Astrocyte (in vitro differentiated cells and primary cell): ENCODE data around the gene EYA2.

Source experiments
- EZH2 ChIP-seq: IDR thresholded peaks from 2 replicates; pipeline ENCODE4 v1.6.1; 2012; ENCODE audit warnings: mild to moderate bottlenecking, low read length, inconsistent platforms; ENCODE audit not compliant: insufficient read depth
- TF ChIP-seq, protein P1 (sequence below): IDR thresholded peaks from 2 replicates; pipeline ENCODE4 v1.5.1; 2011; ENCODE audit warnings: low read depth, mild to moderate bottlenecking, inconsistent platforms, low read length, moderate library complexity; ENCODE audit not compliant: insufficient read depth

DNA sequence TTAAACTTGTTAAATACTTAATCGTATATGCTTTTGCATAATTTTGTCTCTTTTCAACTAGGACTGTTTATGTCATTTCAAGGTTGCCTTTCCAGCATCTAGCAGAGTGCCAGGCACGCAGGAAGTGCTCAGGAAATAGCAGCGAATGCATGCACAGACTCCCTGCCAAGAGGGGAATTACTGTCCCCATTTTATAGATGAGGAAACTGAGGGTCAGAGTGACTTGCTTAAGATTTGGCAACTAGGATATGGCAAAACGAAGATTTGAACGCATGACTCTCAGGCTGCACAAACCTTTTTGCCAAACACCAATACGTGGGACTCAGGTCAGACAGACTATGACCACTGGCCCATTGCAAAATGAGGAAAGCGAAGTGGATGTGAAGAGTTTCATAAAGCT is 22.5 kb downstream of the EYA2 start:
- TF ChIP-seq, protein P1, sequence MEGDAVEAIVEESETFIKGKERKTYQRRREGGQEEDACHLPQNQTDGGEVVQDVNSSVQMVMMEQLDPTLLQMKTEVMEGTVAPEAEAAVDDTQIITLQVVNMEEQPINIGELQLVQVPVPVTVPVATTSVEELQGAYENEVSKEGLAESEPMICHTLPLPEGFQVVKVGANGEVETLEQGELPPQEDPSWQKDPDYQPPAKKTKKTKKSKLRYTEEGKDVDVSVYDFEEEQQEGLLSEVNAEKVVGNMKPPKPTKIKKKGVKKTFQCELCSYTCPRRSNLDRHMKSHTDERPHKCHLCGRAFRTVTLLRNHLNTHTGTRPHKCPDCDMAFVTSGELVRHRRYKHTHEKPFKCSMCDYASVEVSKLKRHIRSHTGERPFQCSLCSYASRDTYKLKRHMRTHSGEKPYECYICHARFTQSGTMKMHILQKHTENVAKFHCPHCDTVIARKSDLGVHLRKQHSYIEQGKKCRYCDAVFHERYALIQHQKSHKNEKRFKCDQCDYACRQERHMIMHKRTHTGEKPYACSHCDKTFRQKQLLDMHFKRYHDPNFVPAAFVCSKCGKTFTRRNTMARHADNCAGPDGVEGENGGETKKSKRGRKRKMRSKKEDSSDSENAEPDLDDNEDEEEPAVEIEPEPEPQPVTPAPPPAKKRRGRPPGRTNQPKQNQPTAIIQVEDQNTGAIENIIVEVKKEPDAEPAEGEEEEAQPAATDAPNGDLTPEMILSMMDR, result no peak
- no peak for TF ChIP-seq EZH2
